Hepatic stellate cell (primary cell): Measurements from ENCODE around the gene AXIN2.

Experiments used
- DNase-seq: peaks from one replicate; pipeline ENCODE4 v3.0.0; 2011; ENCODE audit warnings: low spot score

The AXIN2 gene, protein sequence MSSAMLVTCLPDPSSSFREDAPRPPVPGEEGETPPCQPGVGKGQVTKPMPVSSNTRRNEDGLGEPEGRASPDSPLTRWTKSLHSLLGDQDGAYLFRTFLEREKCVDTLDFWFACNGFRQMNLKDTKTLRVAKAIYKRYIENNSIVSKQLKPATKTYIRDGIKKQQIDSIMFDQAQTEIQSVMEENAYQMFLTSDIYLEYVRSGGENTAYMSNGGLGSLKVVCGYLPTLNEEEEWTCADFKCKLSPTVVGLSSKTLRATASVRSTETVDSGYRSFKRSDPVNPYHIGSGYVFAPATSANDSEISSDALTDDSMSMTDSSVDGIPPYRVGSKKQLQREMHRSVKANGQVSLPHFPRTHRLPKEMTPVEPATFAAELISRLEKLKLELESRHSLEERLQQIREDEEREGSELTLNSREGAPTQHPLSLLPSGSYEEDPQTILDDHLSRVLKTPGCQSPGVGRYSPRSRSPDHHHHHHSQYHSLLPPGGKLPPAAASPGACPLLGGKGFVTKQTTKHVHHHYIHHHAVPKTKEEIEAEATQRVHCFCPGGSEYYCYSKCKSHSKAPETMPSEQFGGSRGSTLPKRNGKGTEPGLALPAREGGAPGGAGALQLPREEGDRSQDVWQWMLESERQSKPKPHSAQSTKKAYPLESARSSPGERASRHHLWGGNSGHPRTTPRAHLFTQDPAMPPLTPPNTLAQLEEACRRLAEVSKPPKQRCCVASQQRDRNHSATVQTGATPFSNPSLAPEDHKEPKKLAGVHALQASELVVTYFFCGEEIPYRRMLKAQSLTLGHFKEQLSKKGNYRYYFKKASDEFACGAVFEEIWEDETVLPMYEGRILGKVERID

DNA sequence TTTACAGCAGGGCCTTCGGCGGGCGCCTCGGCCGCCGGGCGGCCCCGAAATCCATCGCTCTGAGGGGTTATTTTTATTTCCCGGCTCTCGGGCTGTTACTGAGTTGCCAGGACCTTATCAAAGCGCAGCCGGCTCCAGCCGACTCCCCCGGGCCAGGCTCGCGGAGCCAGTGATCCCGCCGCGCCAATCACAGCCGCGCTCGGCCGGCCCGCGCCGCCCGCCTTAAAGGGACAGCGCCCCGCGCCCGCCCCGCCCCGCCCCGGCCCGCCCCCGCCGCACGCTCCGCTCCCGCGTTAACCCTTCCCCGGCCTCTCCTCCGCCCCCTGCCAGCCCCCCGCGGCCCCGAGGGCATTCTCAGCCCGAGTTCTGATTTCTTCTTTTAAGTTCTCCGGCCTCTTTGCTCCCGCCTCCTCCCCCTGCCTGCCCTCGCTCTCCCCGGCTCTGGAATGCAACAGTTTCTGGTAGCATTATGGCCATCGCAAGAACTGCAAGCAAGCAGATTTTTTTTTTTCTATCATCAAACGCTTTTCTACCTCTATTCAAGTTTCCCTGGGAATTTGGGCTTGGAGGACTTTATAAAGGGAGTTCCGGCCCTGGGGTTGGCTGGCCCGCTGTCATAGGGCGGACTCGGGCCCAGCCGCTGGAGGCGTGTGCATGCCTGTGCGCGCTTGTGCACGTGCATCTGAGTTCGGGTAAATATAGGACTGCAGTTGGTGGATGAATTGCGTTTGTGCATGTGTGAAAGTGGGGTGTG, at the start of gene AXIN2:
Gene AXIN2, minus strand, starts transcription at position 197 of the 754 bp plus-strand sequence. CDS start 3,028 bp downstream, outside the sequence.
- DNase-seq: peak; percentile 100

DNA sequence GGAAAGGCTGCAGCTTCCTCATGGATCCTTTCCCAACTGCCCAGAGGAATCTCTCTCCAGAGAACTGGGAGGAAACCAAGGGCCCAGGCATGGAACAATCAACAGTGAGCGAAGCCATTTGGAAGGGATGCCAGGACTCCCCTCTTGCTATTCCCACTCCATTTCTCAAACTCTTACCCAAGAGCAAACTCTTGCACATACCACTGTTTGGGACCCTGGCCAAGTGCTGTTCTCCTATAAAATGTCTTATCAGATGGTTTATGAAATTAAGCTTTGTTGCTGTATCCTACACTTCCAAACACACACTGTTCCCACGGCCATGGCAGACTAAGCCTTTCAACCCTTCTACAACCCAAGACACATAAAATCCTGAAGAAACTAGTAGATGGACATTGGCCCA, 48.3 kb upstream of the AXIN2 start:
- no peak for DNase-seq

DNA sequence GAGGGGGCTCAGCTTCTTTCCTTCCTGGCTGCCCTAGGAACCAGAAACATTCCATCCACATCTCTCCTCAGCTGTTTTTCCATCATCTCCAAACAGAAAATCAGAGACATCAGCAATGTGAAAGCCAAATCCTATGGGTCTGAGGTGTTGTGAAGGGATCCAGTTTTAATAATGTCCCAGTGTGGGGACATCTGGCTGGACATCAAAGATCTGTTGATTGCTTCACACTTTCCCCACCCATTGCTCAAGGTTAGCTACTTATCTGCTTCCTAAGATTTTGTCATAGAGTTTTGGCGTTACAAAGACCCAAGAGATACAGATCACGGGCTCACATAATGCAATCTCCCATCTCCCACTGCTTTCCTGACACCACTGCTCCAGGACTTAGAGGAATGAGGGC, 47.8 kb upstream of the AXIN2 start:
- DNase-seq: no peak

DNA sequence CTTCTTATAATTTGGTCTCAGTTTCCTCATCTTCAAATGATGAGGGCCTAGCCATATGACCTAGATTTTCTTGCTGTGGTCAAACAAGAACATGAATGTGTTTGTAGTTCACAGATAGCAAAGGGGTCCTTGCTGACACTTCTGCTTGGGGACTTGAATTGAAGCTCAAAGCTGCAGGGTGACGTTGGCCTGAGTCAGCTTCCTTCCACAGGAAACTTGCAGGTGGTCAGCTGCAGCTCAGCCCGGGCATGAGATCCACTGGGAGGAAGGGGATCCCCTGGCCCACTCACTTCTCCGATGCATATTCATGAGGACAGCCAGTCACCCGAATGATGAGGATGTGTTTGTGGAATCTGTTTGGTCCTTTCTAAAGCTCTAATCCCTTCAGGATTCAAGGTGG, 42.6 kb upstream of the AXIN2 start:
- no peak for DNase-seq

DNA sequence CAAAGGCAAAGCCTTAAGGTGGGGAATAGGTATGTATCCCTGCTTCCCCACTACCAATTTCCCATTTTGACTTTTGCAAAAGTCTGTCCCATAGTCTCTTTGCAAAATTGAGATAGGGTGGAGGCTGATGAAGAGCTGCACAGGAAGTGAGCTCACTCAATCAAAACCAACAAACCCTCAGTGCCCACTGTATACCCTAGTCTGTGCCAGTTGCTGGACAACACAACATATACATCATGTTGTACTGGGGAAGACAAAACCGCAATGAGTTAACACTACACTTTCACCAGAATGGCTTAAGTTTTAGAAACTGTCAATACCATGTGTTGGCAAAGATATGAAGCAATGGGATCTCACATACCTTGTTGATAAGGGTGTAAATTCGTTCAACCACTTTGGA, 40.4 kb upstream of the AXIN2 start:
- no peak for DNase-seq

DNA sequence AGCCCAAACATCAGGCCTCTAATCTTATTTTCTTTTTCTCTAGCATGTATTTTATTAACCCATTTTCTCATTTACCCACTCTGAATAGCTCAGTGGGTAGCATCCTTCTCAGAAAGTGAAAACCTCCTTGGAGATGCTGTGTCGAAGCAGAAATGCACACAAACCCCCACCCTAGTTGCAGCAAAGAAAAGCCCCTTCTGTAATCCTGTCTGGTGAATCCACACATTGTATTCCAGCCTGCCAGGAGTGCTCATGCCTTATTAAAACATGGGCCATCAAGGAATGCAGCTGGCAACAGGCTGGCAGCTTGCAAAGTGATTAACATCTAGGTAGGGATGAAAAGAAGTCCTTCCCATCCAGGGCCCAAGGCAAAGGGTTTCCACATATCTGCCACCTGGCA, 39.7 kb upstream of the AXIN2 start:
- DNase-seq: no peak

DNA sequence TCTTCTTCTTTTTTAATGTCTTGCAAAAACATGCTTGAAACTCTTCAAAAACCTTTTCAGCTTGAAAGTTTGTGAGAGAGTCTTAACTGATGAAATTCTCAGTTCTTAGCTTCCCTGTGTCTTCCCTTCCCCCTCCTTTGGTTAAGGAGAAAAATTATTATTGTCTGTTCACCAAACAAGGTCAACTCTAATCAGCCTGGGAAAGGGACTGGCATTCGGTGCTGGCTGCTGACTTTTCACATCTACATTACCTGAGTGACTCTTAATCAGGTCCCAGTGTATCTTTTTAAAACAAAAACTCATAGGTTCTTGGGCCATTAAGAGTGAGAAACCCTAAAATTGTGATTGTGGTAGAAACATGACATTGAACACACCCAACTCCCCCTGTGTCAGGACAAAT, 39.1 kb upstream of the AXIN2 start:
- no peak for DNase-seq

DNA sequence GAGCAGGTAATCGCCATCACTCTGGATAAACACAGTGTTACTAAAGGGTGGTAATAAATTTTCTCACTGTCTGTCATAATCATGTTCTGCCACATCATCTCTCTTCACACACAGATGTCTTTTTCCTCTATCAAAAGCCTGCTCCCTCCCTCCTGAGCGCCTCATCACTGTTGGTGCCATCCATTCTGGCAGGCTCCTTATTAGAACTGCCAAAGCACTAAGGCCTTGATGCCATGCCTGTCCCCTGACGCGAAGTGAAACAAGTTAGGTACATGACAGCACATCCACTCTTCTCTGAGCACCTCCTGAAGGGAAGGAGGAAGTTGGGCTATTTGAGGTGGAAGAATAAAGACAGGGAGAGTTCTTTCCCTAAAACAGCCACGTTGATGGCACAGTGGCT, 38.2 kb upstream of the AXIN2 start:
- no peak for DNase-seq

DNA sequence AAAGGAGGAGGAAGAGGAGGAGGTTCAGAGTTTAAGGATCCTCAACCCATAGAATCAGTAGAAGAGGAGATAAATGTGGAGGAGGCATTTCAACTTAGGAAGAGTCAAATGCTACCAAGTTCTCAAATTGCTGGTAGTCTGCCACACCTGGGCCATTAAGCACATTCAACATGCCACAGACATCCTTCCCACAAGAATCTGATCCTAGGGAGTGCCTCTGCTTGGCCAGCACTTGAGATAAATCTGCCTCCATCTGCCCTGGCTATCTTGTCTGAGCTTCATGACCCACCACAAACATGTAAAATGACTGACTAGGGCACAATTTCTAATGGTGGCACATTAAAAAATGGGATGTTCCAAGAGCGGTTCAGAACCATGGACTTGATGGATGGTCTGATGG, 37.3 kb upstream of the AXIN2 start:
- no peak for DNase-seq

DNA sequence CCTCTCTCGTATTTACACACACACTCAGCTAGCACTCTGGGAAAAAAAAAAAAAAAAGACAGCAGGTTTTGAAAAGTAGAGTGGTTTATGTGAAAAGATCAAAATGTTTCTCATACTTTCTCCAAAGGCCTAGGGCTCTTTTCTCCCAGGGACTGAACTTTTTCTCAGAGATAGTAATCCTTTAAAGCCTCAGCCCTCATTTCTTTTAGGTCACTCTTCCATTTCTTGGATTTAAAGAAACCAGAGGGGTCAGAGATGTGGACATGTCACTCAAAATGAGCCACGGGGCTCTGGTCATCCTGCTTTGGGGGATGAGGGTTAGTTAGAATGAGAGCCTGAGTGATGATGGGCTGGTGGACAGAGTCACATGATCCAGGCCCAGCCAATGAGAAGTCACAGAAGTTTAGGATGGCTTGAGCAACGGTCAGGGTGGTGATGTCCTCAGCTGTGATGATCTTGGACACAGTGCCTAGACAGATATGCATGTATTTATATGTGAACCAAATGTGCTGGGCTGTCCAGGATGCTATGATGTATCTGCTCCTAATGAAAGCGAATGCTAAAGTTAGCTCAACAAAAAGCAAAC, 33.7 kb upstream of the AXIN2 start:
- peak; percentile 26 for DNase-seq

DNA sequence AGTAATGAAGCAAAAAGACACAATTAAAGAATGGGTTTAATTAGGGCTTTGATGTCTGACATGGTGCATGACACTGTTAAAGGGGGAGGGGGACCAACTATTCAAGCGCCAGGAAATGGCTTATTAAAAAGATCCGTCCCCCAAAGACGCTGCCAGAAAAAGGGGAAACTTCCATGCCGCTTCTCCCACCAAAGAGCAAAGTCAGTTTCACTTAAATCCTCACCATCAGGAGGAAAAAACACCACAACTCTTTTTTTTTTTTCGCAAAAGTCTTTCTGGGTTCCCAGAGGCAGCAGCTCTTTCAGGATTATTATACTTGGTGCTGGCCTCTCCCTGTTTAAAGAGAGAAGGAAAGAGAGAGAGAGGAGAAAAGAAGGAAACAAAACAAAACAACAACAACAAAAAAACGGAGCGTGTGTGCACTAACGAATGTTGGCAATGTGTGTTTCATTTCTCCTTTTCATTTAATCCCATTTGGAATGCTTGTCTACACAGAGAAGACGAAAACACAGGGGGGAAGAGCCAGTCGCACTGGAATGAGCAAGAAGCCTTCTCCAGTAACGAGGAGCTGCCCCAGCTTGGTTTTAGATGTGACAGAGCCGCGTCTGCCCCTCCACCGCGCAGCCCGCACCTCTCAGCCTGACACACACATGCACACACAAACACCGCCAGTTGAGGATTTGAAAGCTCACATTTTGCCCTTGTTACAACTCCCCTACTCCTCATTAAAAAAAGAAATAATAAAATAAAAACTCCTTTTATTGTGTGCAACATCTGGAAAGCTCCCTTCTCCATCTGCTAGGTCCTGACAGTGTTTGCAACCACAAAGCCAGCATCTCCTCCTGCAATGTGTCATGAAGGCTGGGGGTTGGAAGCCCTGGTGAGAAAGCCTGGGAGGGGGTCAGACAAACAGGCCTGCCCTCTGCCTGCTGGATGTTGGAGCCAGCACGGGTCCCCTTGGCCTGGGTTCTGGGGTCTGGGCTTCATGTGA, 32.7 kb upstream of the AXIN2 start:
- DNase-seq: peak; percentile 47

DNA sequence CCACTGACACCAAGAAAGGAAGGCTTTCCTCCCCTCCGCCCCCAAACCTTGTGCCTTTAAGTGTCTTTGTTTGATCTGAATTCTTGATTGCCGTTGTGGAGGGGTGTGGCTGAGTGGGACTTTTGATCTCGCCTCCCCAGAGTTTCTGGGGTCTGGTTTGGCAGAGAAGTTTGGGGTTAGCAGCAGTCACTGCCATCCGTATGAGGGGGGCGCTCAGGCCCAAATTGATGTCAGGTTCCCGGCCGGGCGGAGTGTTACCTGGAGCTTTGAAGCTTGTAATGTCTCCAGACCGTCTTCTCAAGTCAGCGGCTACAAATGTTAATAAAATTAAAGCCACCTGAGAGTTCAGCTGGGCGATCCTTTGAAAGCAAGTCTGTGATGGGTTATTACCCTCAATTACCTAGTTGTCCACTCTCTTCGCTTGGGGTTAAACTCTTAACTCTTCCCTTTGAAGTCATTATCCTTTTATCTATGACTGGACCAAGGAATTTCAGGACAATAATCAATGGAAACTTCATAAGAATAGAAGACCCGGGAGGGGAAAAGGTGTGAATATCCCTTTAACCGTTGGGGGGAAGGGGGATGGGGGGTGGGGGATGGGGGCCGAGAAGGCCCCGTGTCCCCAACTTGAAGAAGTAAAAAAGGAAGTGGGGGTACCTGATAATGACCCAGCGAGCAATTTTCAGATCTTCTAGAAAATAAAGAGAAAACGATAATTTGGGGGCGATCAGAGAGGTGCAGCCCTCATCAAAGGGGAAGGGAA, 31.8 kb upstream of the AXIN2 start:
- DNase-seq: no peak

DNA sequence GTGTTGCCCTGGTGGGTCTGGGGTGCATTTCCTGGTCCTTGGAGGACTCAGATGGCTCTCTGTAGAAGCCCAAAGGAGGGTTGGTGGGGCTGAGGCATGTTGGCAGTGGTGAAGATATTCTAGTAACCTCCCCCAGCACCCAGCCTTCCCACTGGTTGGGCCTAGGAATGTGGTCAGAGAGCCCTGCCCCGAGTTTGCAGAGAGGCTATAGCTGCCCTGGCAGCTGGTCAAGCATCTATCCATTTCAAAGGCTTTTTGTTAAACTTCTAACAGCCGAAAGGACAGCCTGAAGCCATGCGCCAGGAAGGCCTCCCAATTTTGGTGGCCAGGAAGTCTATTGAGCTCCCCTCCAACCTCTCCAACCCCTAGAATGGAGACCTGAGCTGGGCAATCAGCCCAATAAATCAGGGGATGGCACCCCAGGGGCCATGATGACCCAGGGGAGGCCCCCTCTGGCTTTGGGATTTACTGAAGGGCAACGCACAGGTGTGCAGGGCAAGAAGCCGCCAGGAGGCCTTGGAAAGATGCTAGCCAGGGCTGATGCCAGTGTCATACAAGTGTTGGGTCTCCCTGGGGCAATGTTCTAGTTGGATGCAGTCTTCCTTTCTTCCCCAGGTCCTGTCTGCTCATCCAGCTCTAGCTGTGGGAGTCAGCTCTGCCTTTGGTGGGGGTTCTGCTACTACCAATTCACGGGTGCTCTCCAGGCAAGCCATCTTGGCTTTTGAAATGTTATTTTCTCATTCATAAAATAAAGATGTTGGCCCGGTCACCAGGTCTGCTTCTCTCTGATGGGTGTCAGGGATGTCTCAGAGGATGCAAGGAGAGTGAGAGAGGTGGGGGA, 30.9 kb upstream of the AXIN2 start:
- DNase-seq: no peak

DNA sequence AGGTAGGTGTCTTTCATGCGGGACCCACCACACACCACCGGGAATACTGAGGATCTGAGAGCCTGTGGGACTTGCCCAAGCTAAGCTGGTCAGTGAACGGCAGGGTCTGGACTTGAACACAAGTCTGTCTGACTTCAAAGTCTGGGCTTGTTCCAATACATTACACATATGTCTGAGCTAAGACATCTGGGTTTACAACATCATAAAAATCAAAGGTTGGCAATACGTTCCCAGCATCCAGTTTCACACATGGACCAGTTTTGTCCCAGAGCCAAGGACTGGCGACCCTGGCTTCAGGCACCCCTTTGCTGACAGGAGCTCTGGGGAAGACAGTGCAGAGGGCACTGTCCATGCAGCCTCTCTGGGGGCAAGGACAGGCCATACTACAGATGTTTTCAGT, 27.9 kb upstream of the AXIN2 start:
- DNase-seq: no peak

DNA sequence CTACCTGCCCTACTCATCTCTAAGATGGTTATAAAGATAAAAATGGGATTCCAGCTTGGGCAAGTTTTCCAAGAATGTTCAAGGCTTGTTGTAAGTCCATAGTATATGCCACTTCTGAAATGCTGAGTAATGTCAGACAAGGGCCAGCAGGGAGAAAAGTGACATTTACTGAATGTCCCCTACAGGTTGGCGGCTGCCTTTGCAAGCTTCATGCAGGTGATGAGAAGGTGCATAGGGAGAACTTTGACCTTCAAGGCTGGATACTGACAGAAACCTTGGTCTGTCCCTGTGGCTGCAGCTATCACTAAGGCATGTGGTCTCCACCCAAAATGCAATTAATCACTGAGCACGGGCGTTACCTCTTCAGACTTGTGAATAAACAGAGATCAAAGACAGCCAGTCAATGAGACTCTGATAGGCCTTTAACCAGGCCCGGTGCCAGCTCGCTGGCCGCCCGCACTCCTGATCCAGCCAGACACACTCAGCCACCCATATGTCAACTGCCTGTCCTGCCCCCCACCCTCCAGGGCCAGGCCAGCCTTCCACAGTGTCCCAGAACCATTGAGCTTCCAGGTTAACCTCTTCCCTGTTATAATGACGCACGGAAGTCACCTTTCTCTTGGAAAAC, 26.8 kb upstream of the AXIN2 start:
- no peak for DNase-seq

DNA sequence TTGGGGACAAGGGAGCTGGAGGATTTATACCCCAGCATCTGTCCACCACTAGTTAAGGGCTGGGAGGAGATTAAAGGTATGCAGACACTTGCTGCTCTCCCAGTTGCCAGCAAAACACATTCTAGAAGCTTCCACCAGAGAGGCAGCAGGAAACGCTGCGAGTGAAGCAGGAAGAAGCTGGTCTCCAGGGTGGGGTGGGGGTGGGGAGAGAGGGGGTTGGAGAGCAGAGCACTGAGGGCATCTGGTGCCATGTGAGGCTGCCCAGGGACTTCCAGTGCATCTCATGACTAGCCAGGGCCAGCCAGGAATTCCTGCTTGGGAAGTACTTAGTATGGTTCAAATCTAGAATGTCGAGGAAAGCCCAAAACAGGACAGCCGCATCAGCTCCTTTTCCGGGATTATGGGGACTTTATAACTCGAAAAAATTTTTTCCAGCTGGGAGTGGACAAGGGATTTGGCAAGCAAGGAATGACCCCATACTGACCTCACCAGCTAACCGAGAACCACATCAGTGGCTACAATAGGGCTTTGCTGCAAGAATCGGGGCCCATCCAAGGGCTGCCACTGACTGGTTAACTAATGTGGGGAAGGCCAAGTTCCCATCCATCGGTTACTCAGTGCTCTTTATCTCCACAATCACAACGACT, 26.2 kb upstream of the AXIN2 start:
- no peak for DNase-seq

DNA sequence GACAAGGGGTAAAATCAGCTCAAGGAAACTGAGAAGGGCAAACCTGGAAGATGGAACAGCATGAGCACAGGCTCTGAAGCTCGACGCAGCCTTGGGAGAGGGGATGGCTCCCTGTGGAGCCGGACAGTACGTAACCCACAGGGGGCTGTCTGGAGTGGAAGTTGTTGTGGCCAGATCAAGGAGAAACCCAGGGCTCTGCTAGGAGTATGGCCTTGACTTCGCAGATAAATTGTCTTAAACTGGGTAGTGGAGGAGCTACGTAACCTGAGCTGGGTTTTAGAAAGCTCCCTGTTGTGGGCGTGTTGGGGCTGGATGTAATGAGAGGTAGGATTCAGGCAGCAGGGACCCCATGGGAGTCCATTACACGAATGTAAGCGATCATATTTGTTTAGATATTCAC, 25.5 kb upstream of the AXIN2 start:
- DNase-seq: no peak
